22Rv1 (cell line): ENCODE data around the gene SPECC1L.
"Not testable (repeated sequence)": the region's sequence is repeated elsewhere in the genome, so short reads cannot be mapped to it uniquely, and the experiment has no call there.

Experiments
- H3K27ac ChIP-seq: fragments of 450-650 bp; 2 replicates; pipeline ENCODE4 v1.5.1; 2017
- ZFX ChIP-seq: fragments of 450-650 bp; IDR thresholded peaks from 2 replicates; pipeline ENCODE4 v1.6.1; 2017; ENCODE audit warnings: antibody characterized with exemption, borderline replicate concordance
- TF ChIP-seq, protein P1 (sequence below): fragments of 450-650 bp; IDR thresholded peaks from 2 replicates; pipeline ENCODE4 v1.5.1; 2017; ENCODE audit warnings: mild to moderate bottlenecking

SPECC1L gene

DNA sequence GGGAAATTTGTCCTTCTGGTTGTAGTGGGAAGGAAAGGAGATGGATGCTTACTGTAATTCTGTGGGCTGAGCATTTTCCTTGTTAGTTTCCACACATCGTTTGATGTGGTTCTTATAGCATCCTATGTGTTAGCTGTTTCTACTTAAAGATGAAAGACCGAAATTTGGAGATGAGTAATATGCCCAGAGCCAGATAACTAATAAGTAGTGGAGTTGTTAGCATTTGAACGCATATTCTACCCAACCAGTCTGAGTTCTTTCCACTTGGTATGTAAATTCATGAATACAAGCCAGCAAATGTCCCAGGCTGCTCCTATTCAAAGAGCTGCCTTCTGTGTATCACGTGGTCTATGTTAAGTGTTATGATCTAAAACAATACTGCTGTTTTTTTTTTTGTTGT lies 14.6 kb downstream of the SPECC1L start:
- TF ChIP-seq, protein P1, sequence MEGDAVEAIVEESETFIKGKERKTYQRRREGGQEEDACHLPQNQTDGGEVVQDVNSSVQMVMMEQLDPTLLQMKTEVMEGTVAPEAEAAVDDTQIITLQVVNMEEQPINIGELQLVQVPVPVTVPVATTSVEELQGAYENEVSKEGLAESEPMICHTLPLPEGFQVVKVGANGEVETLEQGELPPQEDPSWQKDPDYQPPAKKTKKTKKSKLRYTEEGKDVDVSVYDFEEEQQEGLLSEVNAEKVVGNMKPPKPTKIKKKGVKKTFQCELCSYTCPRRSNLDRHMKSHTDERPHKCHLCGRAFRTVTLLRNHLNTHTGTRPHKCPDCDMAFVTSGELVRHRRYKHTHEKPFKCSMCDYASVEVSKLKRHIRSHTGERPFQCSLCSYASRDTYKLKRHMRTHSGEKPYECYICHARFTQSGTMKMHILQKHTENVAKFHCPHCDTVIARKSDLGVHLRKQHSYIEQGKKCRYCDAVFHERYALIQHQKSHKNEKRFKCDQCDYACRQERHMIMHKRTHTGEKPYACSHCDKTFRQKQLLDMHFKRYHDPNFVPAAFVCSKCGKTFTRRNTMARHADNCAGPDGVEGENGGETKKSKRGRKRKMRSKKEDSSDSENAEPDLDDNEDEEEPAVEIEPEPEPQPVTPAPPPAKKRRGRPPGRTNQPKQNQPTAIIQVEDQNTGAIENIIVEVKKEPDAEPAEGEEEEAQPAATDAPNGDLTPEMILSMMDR, result no peak
- no peak for TF ChIP-seq ZFX
- H3K27ac ChIP-seq, result no peak overlapping the region

DNA sequence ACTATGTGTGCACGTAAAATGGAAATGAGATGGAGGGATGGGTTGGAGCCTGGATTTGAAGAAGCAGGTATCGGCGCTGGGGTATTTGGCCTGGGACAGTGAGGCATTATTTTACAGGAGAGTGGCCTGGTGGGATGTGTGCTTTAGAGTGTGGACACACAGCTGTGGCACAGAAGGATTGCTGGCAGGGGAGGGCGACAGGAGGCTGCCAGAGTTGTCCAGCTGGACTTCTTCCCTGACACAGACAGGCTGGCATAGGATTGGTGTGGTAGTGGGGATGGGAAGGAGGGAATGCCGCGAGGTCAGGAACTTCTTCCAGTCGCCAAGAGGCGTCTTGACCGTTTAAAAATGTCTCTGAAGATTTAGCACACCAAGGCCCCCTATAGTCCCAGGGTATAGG lies 16.6 kb downstream of the SPECC1L start:
- H3K27ac ChIP-seq, result not testable (repeated sequence)

GRCh38 chr22:24287801-24288200 lies 17.2 kb downstream of the SPECC1L start:
- not testable (repeated sequence) for H3K27ac ChIP-seq

- H3K27ac ChIP-seq, result no peak overlapping the region
These were observed 18.5 kb downstream of the SPECC1L start for GRCh38 chr22:24289114-24289513.

DNA sequence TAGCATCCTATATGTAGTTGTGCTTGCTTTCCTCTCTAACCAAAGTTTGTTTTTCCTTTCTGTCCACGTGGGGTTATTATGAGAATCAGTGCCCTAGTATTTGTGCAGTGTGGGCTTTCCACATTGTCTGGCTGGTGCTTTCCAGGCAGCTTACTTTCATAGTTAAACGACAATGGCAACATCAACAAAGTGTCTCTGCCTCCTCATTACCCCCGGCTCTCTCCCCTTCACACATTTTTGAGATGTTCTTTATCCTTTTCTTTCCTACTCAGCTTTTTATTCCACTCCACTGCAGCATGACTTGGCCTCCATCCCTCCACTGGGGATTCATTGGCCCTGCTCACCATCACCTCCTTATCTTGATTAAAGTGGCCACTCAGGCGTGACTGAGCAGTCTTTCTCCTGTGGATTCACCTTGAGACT lies 19.1 kb downstream of the SPECC1L start:
- H3K27ac ChIP-seq, result peak overlapping the region; percentile 49
- TF ChIP-seq, protein P1, result no peak
- TF ChIP-seq ZFX, result no peak

More at GRCh38 chr22:24289114-24289513, 18.5 kb downstream of the SPECC1L start:
- TF ChIP-seq, protein P1, result no peak
- TF ChIP-seq ZFX, result no peak

DNA sequence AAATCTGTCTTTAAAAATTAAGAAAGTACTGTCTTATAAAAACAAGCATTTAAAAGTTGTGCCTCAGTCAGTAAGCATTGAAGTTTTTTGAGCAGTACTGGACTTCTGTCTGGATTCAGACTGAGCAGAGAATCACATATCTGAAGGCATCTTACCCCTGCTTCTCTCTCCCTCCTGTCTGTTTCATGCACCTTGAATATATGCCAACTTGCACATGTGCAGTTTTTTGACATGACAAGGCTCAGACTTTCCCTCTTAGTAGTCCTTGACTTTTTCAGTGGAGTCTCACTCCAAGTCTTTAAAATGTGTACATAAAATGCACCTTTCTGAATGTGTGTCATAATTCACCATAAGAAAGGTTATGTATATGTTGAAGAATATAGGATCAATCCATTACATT lies 19.8 kb downstream of the SPECC1L start:
- TF ChIP-seq ZFX, result no peak
- TF ChIP-seq, protein P1, result no peak
- H3K27ac ChIP-seq, result peak overlapping the region; percentile 49

- TF ChIP-seq ZFX, result no peak
- TF ChIP-seq, protein P1, result no peak
- H3K27ac ChIP-seq, result peak overlapping the region; percentile 37
These were observed 21.0 kb downstream of the SPECC1L start for GRCh38 chr22:24291515-24292201.

GRCh38 chr22:24292202-24292830 lies 21.7 kb downstream of the SPECC1L start:
- H3K27ac ChIP-seq, result peak overlapping the region; percentile 37

- H3K27ac ChIP-seq, result not testable (repeated sequence)
These were observed 24.3 kb downstream of the SPECC1L start for GRCh38 chr22:24294913-24295312.

DNA sequence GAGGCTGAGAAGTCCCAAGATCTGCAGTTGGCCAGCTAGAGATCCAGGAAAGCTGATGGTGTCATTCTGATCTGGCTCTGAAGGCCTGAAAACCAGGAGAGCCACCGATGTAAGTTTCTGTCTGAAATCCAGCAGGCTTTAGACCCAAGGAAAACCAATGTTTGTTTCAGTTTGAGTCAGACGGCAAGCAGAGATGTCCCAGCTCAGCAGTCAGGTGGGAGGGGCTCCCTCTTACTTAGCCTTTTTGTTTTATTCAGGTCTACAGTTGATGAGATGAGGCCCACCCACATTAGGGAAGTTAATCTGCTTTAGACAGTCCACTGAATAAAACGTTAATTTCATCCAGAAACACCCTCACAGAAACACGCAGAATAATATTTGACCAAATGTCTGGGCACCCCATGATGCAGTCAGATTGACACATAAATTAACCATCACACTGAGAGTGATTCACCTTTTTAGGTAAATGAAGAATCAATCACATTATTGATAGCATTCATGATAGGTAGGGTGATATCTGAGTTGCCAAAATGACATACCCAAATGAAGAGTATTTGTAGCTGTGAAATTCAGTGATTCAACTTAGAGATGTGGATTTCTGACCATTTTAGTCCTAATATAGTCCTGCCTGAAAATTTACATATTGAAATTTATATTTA lies 28.0 kb downstream of the SPECC1L start:
- H3K27ac ChIP-seq, result not testable (repeated sequence)

- not testable (repeated sequence) for H3K27ac ChIP-seq
These were observed 29.9 kb downstream of the SPECC1L start for GRCh38 chr22:24300522-24300921.
